GF-D8 (cell line): Measurements from ENCODE around the gene PIAS1.
A peak's percentile ranks its signal among the peaks of the same experiment; 100 is the strongest.
"Not testable (repeated sequence)": the region's sequence is repeated elsewhere in the genome, so short reads cannot be mapped to it uniquely, and the experiment has no call there.

ENCODE experiments used
- DNase-seq: peaks from one replicate; lab custom pipeline; 2025; lab: John Stamatoyannopoulos, UW

PIAS1 gene

DNA sequence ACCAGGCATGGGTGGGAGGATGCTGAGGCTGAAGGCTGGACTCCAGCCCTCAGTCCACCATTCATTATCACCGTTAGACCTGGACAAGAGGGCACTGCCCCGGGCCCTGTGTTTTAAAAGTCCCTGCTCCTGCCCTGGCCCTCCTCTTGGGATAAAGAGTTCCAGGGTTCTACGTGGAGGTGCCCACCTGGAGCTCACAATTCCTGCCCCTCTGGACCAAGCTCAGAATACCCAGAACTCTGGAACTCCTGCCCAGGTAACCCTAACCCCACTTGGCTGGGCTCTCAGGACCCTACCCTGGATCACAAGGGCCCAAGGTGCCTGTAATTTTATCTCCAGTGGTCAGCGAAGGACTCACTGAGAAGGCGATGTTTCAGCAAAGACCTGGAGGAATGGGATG is 149.8 kb downstream of the PIAS1 start:
- DNase-seq: no peak

DNA sequence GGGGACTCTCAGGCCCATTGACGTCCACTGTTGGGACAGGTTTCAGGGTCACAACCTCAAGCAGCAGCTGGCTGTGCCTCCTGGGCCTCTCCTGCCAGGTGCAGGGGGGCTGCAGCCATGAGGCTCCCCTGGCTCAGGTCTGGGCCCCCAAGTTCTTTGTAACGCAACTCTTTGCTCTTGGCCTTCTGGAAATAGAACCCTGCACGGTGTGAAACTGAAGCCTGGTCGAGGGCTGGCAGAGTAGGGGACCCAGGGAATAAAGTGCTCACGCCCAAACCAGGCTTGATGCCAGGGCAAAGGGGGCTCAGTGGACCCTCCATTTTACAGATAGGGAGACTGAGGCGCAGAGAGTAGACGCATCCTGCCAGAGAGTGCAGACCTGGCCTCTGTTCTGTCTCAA is 150.2 kb downstream of the PIAS1 start:
- DNase-seq: no peak

DNA sequence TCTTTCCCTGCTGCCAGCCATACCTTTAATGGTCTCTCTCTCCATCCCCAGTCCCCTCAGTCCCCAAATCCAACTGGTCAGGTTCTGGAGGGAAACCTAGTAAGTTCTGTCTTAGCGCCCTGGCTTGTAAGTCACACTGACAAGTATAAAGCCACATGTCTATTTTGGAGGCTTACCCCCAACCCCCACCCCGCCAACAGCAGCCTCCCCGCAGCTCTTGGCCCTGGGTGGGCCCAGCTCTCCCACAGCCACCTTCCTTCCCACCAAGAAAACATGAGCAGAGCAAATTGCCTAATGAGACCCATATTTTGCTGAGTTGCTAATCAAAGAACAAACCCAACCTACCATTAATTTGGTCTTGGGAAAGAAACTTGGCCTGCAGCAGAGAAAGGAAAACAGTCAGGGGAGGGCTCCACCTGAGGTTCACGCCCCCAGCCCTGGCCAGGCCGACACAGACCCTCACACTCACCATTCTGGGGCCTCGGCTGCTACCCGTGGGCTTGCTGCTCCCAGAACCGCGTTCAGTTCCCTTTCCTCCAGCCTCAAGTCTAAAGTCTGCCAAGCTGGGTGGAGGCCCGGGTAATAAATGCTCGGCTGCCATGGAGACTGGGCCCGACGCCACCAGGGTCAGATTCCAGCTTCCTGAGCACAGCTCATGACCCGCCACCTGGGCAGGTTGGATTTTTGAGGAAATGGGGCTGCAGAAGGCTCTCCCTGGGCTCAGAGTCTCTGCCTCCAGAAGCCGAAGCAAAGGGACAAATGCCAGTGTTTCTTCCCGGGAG is 150.9 kb downstream of the PIAS1 start, which contains the start of gene CALML4:
Gene CALML4, minus strand, starts transcription at position 557 of the 782 bp plus-strand sequence. Its CDS starts 85 bp downstream, at position 472.
- DNase-seq: peak; percentile 30

DNA sequence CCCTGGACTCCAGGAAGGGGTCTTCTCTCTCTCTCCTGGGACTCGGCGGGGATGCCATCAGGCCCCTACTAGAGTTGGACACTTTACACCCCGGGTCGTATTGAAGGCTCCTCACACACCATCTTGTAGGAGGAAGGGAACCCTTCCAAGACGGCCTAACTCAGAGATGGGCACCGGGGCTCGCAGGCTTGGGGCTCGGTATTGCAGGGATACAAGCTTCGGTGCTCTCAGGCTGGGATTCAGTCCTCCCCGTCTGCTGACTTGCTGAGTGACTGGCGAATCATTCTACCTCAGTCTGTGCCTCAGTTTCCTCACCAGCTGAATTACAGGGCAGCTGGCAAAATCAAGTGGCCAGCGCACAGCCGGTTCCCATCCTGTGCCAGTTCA is 151.4 kb downstream of the PIAS1 start:
- no peak for DNase-seq

DNA sequence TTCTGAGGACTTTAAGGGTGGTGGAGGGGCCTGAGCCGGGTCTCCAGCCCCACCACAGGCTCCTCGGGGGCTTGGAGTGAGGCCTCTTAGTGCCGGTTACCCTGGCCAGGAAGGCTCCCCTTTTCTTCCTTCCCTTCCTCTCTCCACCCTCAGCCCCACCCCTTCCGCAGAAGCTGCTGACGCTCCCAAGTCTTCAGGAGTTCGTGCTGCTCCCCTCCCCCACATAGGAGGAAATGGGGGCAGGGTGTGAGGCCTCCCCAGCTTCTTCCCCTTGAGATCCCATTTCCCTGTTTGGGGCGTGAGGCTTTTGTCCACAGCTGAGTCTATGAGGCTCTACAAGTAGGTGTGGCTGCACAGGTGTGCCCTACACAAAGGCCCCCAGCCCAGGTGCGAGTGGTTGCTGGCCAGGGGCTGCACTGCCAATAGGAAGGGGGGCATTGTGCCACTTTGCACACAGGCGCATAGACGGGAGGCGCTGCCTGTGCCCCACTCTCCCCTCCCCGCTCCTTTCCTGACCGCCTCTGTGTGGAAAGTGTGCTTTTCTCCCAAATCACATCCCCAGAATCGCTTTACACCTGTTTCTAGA is 151.9 kb downstream of the PIAS1 start:
- DNase-seq: peak; percentile 69

DNA sequence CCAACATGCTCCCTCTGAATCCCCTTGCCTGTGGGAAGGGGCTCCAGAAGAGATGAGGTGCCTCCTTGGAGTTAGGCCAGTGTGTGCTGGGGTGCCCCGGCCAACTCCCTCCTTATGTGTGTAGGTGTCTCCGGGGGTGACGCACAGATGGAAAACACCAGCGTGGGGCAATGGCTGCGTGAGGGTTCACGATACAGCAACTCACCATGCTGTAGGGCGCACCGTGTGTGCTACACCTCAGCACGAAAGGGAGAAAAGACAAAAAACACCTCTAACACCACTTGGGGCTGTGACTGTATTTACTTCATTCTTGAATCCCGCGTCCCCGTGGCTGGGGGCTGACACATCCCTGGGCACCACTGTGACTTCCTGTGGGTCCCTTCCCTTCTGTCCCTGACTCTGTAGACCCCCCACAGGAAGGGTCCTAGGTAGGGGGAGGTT is 152.6 kb downstream of the PIAS1 start:
- no peak for DNase-seq

DNA sequence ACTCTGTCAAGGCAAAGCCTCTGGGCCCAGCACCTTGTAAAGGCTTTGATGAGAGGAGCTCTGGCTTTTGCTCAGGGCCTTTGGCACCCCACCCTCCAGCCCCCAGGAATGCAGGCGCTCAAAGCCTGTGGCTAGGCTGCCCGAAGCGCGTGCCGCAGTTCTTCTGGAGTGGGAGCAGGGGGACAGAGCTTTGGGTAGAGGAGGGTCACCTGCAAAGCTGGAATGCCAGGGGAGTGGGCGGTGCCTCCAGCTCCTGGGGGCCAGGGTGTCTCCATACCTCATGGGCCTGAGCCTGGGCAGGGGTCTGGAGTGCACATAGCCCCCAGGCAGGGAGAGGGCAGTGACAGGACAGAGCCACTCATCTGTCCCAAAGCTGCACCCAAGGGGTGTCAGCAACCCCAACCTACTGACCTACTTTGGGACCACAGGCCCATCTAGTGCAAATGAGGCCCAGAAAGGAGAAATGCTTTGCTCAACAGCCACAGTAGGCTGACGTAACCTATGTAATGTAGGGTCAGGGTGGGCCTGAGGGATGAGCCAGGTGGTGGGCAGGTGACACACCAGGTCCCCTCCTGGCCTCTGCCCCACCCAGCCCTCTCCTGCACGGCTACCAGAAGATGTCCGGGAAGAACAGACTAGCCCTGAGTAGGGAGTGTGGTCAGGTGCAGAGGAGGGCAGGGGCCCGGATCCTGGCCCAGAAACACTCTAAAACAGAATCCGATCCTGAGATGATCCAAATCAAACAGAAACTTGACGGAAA is 153.2 kb downstream of the PIAS1 start:
- no peak for DNase-seq

DNA sequence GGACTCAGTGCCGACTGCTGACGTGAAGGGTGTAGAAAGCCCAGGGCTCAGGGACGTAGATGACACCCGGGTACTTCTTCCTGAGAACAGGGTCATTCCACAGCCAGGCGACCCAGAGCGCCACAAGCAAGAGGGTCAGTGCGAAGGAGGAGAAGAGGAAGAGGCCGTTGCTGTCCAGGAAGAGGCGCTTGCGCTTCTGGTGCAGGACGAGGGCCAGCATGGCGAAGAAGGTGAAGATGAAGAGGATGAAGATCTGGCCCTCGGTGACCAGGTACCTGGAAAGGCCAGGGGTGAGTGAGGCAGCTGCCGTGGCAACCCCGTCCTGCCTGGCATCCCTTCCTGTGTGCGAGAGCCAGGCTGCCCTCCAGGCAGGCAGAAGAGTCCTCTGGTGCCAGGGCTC is 154.0 kb downstream of the PIAS1 start:
- DNase-seq: no peak

DNA sequence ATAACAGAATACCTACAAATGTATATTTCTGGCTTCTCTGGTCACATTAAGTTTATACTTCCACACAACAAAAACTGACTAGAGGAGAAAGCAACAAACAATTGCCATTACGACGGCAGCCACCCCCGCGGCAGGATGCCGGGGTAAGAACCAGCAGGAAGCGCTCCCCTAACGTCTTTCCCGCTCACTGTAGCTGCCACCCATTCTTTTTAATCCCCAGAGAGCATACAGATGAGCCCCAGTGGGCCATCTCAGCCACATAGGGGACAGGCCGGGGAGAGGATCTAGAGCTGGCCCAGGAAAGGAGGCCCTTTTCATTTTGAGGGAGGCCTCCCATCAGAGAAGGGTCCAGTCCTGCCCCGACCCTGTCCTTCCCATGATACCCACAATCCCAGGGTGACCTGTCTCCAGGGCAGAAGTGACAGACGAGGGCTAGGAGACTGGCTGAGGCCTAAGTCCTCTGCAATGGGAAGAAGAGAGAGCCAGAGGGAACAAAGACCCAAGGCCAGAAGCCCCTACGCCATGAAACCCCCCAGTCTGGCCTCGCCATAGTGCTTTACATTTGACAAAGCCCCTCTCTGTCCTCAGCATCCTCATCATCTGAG is 154.6 kb downstream of the PIAS1 start:
- DNase-seq: no peak

DNA sequence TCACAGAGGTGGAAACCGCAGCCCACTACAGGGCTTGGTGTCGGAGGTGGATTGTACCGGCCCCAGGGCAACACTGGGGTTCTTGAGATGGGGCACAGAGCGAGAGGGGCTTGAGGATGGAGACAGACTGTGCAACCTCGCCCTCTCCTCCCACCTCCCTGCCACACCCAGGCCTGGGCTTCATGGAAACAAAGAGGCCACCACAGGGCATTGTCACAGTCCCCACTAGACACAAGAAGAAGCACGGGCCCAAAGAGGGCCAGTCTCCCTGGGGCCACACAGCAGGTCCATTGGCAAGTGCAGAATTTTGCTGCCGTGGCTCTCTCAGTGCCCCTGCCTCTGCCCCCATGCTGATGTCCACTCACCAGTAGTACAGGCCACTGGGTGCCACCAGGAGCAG is 155.2 kb downstream of the PIAS1 start:
- no peak for DNase-seq

DNA sequence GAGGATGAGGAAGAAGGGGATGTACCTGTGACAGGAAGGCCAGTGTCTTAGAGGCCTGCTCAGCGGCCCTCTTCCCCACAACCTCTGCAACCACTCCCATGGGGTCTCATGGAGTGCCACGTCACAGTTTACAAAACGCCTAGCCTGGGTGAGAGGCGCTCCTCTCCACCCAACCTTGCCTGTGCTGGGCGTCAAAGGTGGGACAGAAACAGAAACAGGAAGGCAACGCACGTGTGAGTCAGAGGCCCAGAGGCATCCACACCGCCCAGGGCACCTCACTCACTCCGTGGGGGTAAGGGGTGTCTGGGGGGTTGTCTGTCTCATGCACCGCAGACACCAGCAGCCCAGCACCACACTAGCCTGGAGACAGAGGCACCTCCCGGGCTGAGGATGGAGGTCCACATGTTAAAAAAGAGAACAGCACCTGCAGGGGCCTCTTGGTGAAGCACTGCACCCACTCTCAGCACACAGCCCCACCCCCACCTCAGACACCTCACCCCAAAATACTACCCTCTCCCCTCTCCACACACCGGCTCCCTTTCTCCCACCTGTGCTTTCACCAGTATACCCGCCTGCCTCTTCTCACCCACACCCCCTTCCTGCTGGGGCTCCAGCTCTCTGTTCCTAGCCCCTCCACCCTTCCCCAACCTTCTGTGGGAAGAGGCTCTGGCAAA is 155.8 kb downstream of the PIAS1 start:
- no peak for DNase-seq

DNA sequence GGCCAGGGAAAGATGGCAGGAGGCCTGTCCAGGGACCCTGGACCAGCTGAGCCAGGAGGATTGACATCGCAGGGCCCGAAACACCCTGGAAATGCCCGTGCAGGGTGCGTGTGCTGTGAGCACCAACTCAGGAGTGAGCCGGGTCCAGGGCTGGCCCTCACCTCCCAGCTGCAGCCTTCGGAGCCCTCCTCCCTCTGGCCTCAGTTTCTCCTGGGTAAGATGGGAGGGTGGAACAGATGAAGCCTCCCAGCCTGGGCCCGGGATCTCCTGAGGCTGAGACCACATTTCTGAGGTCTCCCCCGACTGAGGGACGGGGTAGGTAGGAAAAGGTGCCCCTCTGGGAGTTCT is 156.3 kb downstream of the PIAS1 start:
- DNase-seq: no peak

DNA sequence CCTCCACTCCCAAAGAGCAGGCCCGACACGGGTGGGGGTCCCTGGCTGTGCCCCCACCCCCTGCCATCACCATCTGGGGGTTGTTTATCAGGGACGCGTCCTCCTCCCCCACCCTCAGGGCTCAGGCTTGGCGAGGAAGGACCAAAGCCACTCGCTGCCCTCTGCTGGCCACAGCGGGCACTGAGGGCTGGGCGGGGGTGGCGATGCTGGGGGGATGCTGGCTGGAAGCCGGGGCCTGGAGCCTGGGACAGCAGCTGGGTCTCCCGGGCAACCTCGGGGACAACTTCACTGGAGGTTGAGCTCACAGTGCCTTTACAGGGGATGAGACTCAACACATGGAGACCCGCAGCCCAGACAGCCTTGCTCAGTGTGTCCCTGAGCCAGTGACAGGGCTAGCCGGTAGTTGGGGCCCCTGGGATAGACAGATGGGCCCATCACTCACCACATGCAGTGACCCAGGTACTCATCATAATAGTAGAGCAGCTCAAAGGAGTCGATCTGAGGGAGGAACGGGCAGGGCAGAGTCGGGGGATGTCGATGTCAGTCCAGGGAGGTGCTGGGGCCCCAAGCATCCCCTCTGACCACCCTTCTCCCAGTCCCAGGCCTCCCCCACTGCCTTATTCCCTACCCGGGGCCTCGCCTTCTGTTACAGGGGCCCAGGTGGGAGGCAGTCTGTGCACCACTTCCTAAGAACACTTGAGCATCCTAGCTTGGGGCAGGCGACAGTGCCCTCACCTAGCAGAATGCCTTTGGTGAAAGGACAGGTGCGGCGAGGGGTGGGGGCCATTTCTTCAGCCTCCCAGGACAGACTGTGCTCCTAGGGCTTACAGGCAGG is 156.9 kb downstream of the PIAS1 start:
- no peak for DNase-seq

DNA sequence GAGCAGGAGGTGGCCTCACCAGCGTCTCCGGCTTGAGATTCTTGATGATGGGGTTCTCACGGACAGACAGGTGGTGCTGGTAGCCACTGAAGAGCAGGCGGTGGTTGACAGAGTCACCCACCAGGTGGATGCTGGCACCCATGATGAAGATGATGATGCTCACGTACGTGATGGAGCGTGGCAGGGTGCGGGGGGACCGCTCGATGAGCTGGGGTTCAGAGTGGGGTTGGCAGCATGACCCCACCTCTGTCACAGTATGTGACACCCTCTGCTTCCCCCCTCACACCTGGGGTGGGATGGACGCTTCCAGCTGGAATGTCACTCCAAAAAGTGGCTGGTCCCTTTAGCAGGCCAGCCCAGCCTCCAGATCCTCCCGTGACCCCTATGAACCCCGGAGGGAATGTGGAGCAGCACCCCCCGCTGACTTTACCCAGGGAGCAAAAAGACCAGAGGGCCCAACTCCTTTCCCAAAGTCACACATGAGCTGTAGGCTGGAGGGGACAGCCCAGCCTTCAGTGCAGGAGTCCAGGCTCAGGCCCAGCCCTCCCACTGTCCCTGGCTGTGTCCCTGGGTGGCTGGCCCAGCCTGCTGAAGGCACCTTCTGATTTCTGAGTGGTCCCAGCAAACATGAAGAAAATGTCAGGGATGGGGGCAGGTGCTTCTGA is 157.7 kb downstream of the PIAS1 start:
- DNase-seq: no peak

DNA sequence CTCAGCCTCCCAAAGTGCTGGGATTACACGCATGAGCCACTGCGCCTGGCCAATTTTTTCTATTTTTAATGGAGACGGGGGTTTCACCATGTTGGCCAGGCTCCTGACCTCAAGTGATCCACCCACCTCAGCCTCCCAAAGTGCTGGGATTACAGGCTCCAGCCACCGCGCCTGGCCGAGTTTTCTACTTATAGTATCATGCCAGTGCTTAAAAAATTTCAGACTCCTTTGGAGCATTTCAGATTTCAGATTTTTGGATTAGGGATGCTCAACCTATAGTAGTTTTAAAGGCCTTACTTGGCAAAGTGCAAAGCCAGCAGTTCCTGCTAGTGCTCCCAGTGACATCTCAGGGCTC is 159.4 kb downstream of the PIAS1 start:
- not testable (repeated sequence) for DNase-seq

DNA sequence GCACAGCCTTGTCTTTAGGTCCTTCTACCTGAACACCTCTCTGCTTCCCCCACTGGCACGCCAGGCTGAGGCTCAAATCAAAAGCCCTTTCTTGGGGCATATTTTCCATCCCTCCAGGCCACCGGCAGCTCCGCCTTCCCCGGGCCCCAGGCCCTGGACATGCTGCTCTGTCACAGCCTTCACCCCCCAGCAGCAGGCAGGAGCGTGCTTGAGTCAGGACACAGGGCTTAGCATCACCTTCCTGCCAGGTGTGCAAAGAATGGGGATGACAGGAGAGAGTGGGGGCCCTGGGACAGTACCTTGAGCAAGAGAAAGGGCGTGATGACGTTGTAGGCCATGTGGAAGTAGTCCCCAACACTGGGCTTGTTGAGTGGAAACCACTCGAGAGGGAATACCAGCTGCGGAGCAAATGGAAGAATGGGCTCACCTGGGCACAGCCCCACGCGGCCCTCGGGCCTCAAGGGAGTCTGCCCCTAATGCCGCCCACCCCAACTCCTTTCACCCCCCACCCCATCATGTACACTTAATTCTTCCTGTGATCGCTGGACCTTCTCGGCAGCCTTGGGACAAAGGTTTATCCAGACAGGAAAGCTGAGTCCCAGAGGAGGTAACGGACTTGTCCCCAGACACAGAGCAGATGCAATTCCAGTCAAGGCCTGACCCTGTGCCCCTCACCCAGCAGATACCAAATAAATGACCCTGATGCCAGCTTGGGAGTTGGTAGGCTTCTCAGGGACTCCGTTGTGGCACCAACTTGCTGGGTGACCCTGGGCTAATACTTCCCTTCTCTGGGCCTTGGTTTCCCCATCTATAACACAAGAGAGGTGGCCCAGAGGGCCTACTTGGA is 160.1 kb downstream of the PIAS1 start:
- DNase-seq: no peak

DNA sequence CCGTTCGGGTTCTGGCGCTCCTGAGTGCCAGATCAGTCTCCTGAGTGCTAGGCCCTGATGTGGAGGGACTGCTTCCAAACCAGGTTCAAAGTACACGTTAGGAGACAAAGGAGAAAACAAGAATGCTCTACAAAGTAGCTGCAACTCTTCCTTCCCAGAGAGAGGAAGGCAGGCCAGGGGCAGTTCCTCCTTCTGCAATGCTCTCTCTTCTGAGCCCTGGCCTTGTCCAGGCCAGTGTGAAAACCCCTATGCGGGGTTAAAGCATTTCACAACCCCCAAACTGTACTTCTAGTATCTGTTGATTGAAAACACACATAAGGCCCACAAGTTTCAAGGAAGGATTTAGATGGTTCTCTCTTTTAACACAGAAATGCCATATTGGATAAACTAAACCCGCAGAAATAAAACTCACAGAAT is 160.7 kb downstream of the PIAS1 start:
- DNase-seq: no peak

DNA sequence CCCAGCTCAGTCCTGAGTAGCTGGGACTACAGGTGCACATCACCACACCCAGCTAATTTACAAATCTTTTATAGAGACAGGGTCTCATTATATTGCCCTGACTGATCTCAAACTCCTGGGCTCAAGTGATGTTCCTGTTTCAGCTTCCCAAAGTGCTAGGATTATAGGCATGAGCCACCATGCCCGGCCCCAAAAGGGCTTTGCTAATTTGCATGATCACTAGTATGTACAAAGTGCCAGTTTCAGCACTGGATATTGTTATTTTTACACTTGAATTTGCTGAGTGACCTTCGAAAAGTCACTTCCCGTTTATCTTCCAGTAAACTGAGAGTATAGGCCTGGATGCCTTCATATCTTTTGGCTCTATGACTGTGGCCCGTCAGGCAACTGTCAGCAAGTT is 163.2 kb downstream of the PIAS1 start:
- no peak for DNase-seq

DNA sequence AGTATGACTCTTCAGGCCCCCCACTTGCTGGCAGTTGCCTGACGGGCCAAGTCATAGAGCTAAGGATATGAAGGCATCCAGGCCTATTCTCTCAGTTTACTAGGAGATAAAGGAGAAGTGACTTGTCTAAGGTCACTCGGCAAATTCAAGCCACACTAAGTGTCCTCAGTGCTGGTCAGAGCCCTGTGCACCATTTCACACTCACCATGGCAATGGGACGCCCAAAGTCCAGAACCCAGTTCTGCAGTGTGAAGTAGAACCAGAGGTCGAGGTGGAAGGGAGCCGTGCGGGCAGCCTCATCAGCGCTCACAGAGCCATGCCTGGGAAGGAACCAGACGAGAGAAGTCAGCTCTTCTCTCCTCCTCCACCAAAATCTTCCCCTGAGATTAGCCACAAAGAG is 164.2 kb downstream of the PIAS1 start:
- DNase-seq: no peak
